ENCODE measurements around the gene PAPLN. TPM values are rescaled to one million over a fixed set of nuclear protein-coding genes. Genes with fewer than 3 reads are reported as not detected.

Gene PAPLN
- polyA plus RNA-seq, 1 donor: 69.1 TPM

DNA sequence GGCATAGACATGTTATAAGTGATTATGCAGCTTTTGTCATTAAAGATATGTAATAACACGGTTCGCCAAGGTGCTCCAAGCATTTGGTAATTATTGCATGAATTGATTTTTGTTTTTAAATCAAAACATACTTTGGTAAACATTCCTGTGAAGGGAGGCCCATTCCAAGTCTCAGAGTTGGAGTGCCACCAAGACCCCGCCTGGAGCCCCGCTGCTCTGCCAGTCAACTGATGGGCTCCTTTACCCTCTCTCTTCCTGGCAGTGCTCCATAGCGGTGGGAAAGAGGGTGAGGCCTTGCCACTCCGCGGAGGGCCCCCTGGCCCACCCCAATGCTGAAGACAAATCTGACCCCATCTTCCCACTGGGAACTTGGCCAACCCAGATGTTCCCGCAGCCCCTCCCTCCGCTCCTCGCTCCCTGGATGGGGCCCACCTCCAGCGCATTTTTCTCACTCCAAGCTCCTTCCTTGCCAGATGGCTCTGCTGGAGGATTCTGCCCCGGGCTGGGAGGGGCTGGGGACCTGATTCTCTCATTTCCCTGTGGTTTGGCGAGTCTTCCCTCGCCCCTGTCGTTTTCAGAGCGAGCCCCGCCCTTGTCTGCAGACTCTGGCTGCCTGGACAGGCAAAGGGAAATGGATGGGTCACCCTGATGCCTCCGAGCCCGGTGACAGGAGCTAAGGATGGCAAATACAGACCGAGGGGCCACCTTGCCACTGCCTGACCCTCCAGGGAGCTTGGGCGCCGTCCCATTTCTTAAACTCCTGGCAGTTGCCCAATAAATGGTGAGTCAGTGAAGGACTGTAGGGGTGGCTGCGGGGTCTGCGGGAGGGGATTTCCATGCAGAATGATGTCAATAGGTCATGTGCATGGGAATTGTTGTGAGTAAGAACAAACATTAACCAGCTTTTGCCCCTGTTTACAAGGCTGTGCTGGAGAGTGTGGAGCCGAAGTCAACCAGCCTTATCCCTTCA, 9.2 kb upstream of the PAPLN start:
- H3K4me1 ChIP-seq (ENCODE audit: control insufficient read depth, insufficient read depth, low read length): peaks cover 21% of the 10 kb centered on the region
- no peaks in the 10 kb centered on the region for H3K9me3 ChIP-seq (ENCODE audit: control insufficient read depth, low read depth, low read length)
- peak in 1 of 2 donors; percentile 51 for DNase-seq
- no peak overlapping the region for H3K4me3 ChIP-seq (ENCODE audit: low read length)
- 50% methylated on average over 2 of the region's 25 CpGs for WGBS (ENCODE audit: insufficient coverage, low lambda C conversion rate)
- no peak overlapping the region for H3K27ac ChIP-seq (ENCODE audit: low read length)
- peaks cover 2% of the 10 kb centered on the region for H3K36me3 ChIP-seq (ENCODE audit: control insufficient read depth, insufficient read depth, low read length)
- no peaks in the 10 kb centered on the region for H3K27me3 ChIP-seq (ENCODE audit: control insufficient read depth, insufficient read depth, low read length)

DNA sequence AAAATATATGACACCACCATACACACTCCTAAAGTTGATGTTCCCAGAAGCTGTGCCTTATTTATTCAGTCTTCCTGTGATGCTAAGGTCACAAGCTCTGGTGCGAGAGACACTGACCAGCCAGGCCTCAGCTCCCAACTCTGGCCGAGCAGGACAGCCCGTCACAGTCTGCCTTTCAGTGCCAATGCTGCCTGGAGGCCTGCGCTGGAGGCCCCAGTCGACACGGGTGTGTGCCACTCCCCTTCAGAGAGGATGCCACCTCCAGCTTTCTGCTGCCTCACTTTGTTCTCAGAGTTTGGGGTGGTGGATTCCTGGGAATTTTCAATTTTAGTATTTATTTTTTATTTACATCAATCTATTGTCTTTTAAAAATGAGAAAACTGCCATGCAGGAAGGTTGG, 7.3 kb upstream of the PAPLN start:
- Histone ChIP-seq H3K4me1 (ENCODE audit: control insufficient read depth, insufficient read depth, low read length) (peaks cover 35% of the 10 kb centered on the region), H3K27ac (ENCODE audit: low read length) (no peak overlapping the region), H3K36me3 (ENCODE audit: control insufficient read depth, insufficient read depth, low read length) (no peaks in the 10 kb centered on the region), H3K9me3 (ENCODE audit: control insufficient read depth, low read depth, low read length) (no peaks in the 10 kb centered on the region), H3K27me3 (ENCODE audit: control insufficient read depth, insufficient read depth, low read length) (no peaks in the 10 kb centered on the region), H3K4me3 (ENCODE audit: low read length) (no peak overlapping the region)
- DNase-seq: no peak
- no CpG with 5 or more reads among the region's 6 CpGs for WGBS (ENCODE audit: insufficient coverage, low lambda C conversion rate)

DNA sequence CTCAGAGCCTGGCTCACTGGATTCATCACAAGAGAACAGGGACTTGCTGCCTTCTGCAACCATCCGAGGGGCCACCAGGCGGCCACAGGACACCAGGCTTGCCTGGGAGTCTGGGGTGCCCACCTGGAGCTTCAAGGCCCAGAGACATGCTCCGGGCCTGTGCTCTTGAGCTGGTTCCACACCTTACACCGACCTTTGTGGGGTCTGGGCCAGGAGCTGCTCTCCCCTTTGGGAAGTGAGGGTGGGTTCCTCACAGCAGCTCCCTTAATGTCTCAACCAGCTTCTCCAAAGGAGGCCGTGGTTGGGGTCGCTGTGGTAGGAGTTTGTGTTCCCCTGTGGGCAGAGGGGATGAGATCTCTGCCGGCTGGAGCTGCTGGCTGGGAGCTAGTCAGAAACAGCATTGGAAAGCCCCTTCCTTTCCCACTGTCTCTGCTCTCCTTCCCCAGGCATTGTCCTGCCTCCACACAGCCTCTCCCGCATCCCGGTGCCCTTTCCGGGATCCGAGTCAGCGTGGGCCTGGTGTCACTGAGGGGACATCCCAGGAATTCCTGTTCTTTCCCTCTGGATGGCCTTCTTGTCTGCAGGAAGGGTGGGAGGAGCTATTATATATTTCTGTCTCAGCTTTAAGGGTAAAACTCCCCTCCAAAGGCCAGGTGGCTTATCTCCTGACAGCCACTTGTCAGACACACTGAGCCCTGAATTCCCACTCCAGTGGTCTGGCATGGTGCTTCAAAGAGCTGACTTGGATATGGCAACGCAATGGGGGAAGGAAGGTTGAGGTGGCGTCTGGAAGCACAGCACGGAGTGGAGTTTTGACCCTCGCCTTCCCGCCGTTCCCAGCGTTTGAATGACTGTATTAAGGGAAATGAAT, 5.1 kb upstream of the PAPLN start:
- no peak overlapping the region for H3K4me3 ChIP-seq (ENCODE audit: low read length)
- H3K27me3 ChIP-seq (ENCODE audit: control insufficient read depth, insufficient read depth, low read length): peaks cover 2% of the 10 kb centered on the region
- WGBS (ENCODE audit: insufficient coverage, low lambda C conversion rate): 40% methylated on average over 1 of the region's 19 CpGs
- H3K9me3 ChIP-seq (ENCODE audit: control insufficient read depth, low read depth, low read length): no peaks in the 10 kb centered on the region
- H3K27ac ChIP-seq (ENCODE audit: low read length): peak overlapping the region; percentile 26
- DNase-seq: no peak
- H3K36me3 ChIP-seq (ENCODE audit: control insufficient read depth, insufficient read depth, low read length): no peaks in the 10 kb centered on the region
- H3K4me1 ChIP-seq (ENCODE audit: control insufficient read depth, insufficient read depth, low read length): peaks cover 56% of the 10 kb centered on the region

DNA sequence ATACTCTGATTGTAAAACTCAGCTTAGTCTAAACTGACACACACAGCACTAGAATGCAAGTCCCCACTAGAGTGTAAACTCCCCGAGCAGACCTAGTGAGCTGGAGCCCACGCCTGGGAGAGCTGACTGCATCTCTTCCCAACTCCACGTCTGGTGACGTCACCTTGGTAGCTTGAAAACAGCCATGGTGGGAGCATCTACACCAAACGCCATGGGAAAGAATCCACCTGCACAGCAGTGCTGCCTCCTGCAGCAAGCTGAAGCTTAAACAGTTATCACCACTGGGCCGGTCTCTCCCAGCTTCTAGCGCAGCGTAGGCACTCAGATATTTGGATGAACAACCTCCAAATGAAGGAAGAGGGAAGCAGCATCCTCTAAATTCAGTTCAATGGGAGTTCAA, 4.3 kb upstream of the PAPLN start:
- WGBS (ENCODE audit: insufficient coverage, low lambda C conversion rate): no CpG with 5 or more reads among the region's 8 CpGs
- Histone ChIP-seq H3K4me1 (ENCODE audit: control insufficient read depth, insufficient read depth, low read length) (peaks cover 54% of the 10 kb centered on the region), H3K36me3 (ENCODE audit: control insufficient read depth, insufficient read depth, low read length) (no peaks in the 10 kb centered on the region), H3K9me3 (ENCODE audit: control insufficient read depth, low read depth, low read length) (no peaks in the 10 kb centered on the region), H3K27me3 (ENCODE audit: control insufficient read depth, insufficient read depth, low read length) (peaks cover 3% of the 10 kb centered on the region), H3K27ac (ENCODE audit: low read length) (no peak overlapping the region), H3K4me3 (ENCODE audit: low read length) (no peak overlapping the region)
- DNase-seq: no peak

DNA sequence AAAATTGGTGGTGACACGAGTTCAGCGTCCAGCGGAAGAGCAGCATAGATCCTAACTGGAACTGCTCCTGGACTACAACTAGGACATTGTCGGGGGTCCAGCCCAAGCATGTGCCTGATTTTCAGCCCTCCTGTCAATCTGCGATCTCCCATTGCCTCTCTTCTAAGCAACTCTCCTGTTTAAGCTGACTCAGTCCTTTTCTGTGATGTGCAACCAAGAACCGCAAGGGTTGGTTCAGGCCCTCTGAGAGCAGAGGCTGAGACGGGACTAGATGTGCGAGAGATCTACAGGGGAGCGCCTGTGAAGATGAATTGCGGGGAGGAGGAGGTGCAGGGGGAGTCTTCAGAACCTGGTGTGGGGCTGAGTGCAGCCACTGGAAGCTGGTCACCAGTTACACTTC, 3.7 kb upstream of the PAPLN start:
- WGBS (ENCODE audit: insufficient coverage, low lambda C conversion rate): no CpG with 5 or more reads among the region's 10 CpGs
- Histone ChIP-seq H3K4me3 (ENCODE audit: low read length) (no peak overlapping the region), H3K36me3 (ENCODE audit: control insufficient read depth, insufficient read depth, low read length) (no peaks in the 10 kb centered on the region), H3K27me3 (ENCODE audit: control insufficient read depth, insufficient read depth, low read length) (peaks cover 3% of the 10 kb centered on the region), H3K4me1 (ENCODE audit: control insufficient read depth, insufficient read depth, low read length) (peaks cover 48% of the 10 kb centered on the region), H3K27ac (ENCODE audit: low read length) (no peak overlapping the region), H3K9me3 (ENCODE audit: control insufficient read depth, low read depth, low read length) (no peaks in the 10 kb centered on the region)
- no peak for DNase-seq

DNA sequence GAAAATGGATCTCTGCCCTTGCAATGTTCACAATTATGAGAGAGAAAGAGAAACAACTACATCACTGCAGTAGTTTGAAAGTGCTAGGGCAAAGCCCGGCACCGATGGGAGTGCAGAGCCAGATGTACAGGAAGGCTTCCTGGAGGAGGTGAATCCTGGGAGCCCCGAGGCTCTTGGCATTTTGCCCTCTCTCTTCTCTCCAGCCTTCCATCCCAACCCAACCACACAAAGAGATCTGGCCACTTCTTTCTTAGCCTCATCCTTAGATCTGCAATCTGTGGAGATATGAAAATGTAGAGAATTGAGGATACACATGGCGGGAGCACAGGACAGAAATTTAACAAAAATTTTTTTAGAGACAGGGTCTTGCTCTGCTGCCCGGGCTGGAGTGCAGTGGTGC, 3.3 kb upstream of the PAPLN start:
- peaks cover 3% of the 10 kb centered on the region for H3K27me3 ChIP-seq (ENCODE audit: control insufficient read depth, insufficient read depth, low read length)
- H3K4me3 ChIP-seq (ENCODE audit: low read length): no peak overlapping the region
- no peak for DNase-seq
- H3K4me1 ChIP-seq (ENCODE audit: control insufficient read depth, insufficient read depth, low read length): peaks cover 47% of the 10 kb centered on the region
- no peaks in the 10 kb centered on the region for H3K36me3 ChIP-seq (ENCODE audit: control insufficient read depth, insufficient read depth, low read length)
- WGBS (ENCODE audit: insufficient coverage, low lambda C conversion rate): 100% methylated on average over 1 of the region's 5 CpGs
- no peak overlapping the region for H3K27ac ChIP-seq (ENCODE audit: low read length)
- H3K9me3 ChIP-seq (ENCODE audit: control insufficient read depth, low read depth, low read length): no peaks in the 10 kb centered on the region

DNA sequence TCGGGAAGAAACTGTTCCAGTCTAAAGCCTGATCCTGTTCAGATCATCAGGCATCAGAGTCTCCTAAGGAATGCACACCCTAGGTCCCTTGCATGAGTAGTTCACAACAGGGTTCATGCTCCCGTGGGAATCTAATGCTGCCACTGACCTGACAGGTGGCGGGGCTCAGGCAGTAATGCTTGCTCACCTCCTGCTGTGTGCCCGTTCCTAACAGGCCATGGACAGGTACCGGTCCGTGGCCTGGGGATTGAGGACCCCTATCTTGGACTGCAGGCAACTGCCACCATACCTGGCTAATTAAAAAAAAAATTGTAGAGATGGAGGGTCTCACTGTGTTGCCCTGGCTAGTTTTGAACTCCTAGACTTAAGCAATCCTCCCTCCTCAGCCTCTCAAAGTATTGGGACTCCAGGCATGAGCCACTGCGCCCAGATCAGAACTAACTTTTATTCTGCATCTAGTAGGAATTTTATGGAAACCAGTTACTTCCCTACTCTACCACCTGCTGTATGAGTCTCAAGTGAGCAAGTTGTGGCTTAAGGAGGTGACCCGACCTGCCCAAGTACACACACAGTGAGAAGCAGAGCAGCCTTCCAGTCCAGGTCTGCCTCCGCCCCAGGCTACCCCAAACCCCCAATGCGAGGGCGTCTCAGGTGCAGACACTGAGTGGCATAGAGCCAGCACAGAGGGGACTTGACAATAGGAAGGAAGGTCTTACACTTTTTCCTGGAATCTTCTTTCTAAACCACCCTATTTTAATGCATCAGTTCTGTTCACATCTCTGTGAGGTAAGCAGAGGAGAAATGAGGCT, 2.5 kb upstream of the PAPLN start:
- DNase-seq: no peak
- no CpG with 5 or more reads among the region's 11 CpGs for WGBS (ENCODE audit: insufficient coverage, low lambda C conversion rate)
- peaks cover 52% of the 10 kb centered on the region for H3K4me1 ChIP-seq (ENCODE audit: control insufficient read depth, insufficient read depth, low read length)
- H3K27me3 ChIP-seq (ENCODE audit: control insufficient read depth, insufficient read depth, low read length): peaks cover 3% of the 10 kb centered on the region
- no peaks in the 10 kb centered on the region for H3K9me3 ChIP-seq (ENCODE audit: control insufficient read depth, low read depth, low read length)
- H3K4me3 ChIP-seq (ENCODE audit: low read length): no peak overlapping the region
- H3K27ac ChIP-seq (ENCODE audit: low read length): peak overlapping the region; percentile 69
- H3K36me3 ChIP-seq (ENCODE audit: control insufficient read depth, insufficient read depth, low read length): no peaks in the 10 kb centered on the region

DNA sequence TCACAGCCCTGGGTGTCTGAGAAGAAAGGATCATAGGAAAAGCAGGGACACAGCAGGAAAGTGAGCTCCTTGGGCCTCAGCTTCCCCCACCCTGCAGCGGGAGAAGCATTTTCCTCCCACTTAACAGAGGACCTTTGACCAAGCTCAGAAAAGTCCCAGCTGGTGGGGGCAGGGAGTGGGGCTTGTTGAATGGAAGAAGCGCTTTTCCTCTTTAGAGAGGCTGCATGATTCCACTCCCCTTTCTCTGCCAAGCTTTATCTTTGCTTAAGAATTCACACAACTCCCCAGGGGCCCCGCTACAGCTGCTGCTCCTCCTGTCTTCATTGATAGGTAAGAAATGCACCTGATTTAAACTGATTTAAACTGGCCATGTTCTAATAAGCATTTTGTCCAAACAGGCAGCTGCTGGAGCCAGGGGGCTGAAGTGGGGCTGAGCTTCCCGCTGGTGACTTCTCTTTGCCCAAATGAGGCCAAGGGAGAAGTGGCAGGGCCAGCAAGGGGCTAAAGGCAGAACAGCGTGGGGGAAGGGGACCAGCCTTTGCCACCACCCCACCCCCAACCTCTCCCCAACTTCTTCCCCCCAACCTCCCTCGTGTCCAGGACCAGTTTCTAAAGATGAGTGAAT, 1.7 kb upstream of the PAPLN start:
- Histone ChIP-seq H3K9me3 (ENCODE audit: control insufficient read depth, low read depth, low read length) (no peaks in the 10 kb centered on the region), H3K27ac (ENCODE audit: low read length) (peak overlapping the region; percentile 69), H3K4me3 (ENCODE audit: low read length) (peak overlapping the region; percentile 17), H3K27me3 (ENCODE audit: control insufficient read depth, insufficient read depth, low read length) (peaks cover 7% of the 10 kb centered on the region), H3K4me1 (ENCODE audit: control insufficient read depth, insufficient read depth, low read length) (peaks cover 52% of the 10 kb centered on the region), H3K36me3 (ENCODE audit: control insufficient read depth, insufficient read depth, low read length) (no peaks in the 10 kb centered on the region)
- WGBS (ENCODE audit: insufficient coverage, low lambda C conversion rate): no CpG with 5 or more reads among the region's 6 CpGs
- DNase-seq: peak; percentile 87 to 94

DNA sequence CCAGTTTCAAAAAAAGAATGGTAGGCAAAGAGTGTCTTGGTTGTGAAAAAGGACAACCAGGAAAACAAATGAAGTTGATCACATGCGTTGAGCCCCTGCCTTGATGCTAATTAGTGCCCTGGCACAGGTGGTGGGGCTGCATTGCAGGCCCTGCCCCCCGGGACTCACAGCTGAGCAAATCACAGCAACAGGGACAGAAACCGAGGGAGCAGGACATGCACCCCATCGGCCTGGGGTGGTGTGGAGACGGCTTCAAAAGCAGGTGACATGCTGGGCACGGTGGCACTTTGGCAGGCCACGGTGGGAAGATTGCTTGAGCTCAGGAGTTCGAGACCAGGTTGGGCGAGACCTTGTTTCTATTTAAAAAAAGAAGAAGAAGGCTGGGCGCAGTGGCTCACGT, 1.1 kb upstream of the PAPLN start:
- Histone ChIP-seq H3K36me3 (ENCODE audit: control insufficient read depth, insufficient read depth, low read length) (no peaks in the 10 kb centered on the region), H3K27me3 (ENCODE audit: control insufficient read depth, insufficient read depth, low read length) (peaks cover 7% of the 10 kb centered on the region), H3K27ac (ENCODE audit: low read length) (peak overlapping the region; percentile 69), H3K4me1 (ENCODE audit: control insufficient read depth, insufficient read depth, low read length) (peaks cover 52% of the 10 kb centered on the region), H3K4me3 (ENCODE audit: low read length) (no peak overlapping the region), H3K9me3 (ENCODE audit: control insufficient read depth, low read depth, low read length) (no peaks in the 10 kb centered on the region)
- DNase-seq: no peak
- WGBS (ENCODE audit: insufficient coverage, low lambda C conversion rate): no CpG with 5 or more reads among the region's 11 CpGs
